ENCODE results near the gene RARA. TPM values are rescaled to one million over a fixed set of nuclear protein-coding genes. Genes with fewer than 3 reads are reported as not detected.

Gene RARA
- total and polyA plus RNA-seq, 2 of the 4 experiments (the other 2 are of a cell fraction), result 9.0 to 12.7 TPM

DNA sequence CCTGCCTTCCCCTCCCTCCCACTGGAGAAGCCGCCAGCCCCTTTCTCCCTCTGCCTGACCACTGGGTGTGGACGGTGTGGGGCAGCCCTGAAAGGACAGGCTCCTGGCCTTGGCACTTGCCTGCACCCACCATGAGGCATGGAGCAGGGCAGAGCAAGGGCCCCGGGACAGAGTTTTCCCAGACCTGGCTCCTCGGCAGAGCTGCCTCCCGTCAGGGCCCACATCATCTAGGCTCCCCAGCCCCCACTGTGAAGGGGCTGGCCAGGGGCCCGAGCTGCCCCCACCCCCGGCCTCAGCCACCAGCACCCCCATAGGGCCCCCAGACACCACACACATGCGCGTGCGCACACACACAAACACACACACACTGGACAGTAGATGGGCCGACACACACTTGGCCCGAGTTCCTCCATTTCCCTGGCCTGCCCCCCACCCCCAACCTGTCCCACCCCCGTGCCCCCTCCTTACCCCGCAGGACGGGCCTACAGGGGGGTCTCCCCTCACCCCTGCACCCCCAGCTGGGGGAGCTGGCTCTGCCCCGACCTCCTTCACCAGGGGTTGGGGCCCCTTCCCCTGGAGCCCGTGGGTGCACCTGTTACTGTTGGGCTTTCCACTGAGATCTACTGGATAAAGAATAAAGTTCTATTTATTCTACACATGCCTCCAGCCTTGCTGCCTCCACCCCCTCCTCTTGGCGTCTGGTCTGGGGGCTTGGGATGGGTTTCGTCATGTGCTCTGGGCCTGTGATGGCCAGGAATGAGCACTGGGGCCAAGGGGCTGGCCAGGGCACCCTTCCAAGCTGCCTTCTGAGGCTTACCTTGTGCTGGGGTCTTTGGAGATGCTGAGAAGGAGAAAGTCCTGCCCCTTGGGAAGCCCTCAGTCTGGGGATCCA lies 48.3 kb downstream of the RARA start:
- Histone ChIP-seq H4K5ac (ENCODE audit: low read depth, low read length) (no peak overlapping the region), H3K36me3 (ENCODE audit: control insufficient read depth, insufficient read depth, low read length) (peaks cover 31% of the 10 kb centered on the region), H2BK5ac (ENCODE audit: low read depth, low read length, poor library complexity, severe bottlenecking) (no peak overlapping the region), H3K14ac (replicated peaks; ENCODE audit: low read depth, low read length) (no peak overlapping the region), H3K4me3 (ENCODE audit: insufficient read depth, low read depth, low read length) (no peak overlapping the region), H3K9me3 (ENCODE audit: control insufficient read depth, insufficient read depth, low read length) (no peaks in the 10 kb centered on the region), H2AK5ac (ENCODE audit: low read depth, low read length) (no peak overlapping the region; the same call in 1 of the 2 replicates), H2BK15ac (ENCODE audit: low read depth, low read length) (no peak overlapping the region), H4K91ac (ENCODE audit: insufficient read depth, low read depth, low read length) (no peak overlapping the region), H3K27ac (ENCODE audit: insufficient read depth, low read length) (no peak overlapping the region), H3K27me3 (ENCODE audit: control insufficient read depth, insufficient read depth, low read length) (no peaks in the 10 kb centered on the region), H3K23ac (ENCODE audit: low read depth, low read length) (no peak overlapping the region), H2BK20ac (ENCODE audit: low read depth, low read length) (no peak overlapping the region), H3K4me2 (ENCODE audit: low read depth, low read length) (no peak overlapping the region), H3K18ac (ENCODE audit: low read depth, low read length) (no peak overlapping the region), H2BK120ac (ENCODE audit: low read depth, low read length) (no peak overlapping the region), H4K8ac (ENCODE audit: low read depth in 2 of 2, low read length in 2 of 2) (no peak overlapping the region), H3K9me1 (ENCODE audit: insufficient read depth, low read length) (no peaks in the 10 kb centered on the region), H2AFZ (replicated peaks; ENCODE audit: low read length, poor library complexity) (no peak overlapping the region), H3K4me1 (ENCODE audit: control insufficient read depth, insufficient read depth, low read length) (no peaks in the 10 kb centered on the region; the same call in 1 of the 2 replicates), H3K4ac (ENCODE audit: low read depth, low read length) (no peak overlapping the region), H2AK9ac (replicated peaks; ENCODE audit: low read depth, low read length, poor library complexity) (no peak overlapping the region), H3K79me1 (ENCODE audit: low read depth in 1 of 2, low read length in 2 of 2) (peaks cover 0 to 21% of the 10 kb centered on the region in 2 experiments; a peak in 2 of 4 replicates), H4K20me1 (ENCODE audit: insufficient read depth, low read length) (peaks cover 11% of the 10 kb centered on the region), H3K56ac (ENCODE audit: extremely low read depth, insufficient read depth, low read length) (no peak overlapping the region), H3K9ac (ENCODE audit: low read depth, low read length) (no peak overlapping the region)
- ChIA-PET CTCF (interaction anchor here (0.7 to 1.3 kb wide), 3 partner anchors 54 to 59 kb away, joined by 4 to 6 read pairs (median 5); no protein-coding TSS in a partner anchor), POLR2A (ENCODE audit: unreplicated experiment) (no interaction called here)
- ATAC-seq (ENCODE audit: low read depth), result no peak
- no CpG with 5 or more reads among the region's 19 CpGs for WGBS, 2 experiments (ENCODE audit: extremely low coverage in 2 of 2, insufficient read length in 1 of 2)
- in situ Hi-C loops (cut with MboI; ENCODE audit: low sequenced_read_pairs) (loop anchor here (10.0 to 25.0 kb wide), 3 partner anchors 142 to 1305 kb away; partner anchors contain the start of genes KRT27, KRT28 and WIPF2), intact Hi-C loops (cut with micrococcal nuclease) (loop anchor here (5.0 kb wide), 1 partner anchor 155 kb away; no protein-coding TSS in a partner anchor), dilution Hi-C loops (cut with HindIII; ENCODE audit: low sequenced_read_pairs, unreplicated experiment) (no loop called here)
- no peak for DNase-seq
- no TSS peak for BruUV-seq (replicated peaks)
- TF ChIP-seq FOS (IDR thresholded peaks at IDR 0.05; ENCODE audit: low read depth, low read length) (no peak), RFX5 (IDR thresholded peaks at IDR 0.05; ENCODE audit: low read depth, low read length) (no peak), CEBPB (IDR thresholded peaks at IDR 0.05; ENCODE audit: low read depth, low read length) (no peak), NFE2L2 (IDR thresholded peaks at IDR 0.05; ENCODE audit: low read depth, low read length) (no peak), CHD1 (IDR thresholded peaks at IDR 0.05; ENCODE audit: low read depth, low read length) (no peak), RCOR1 (IDR thresholded peaks at IDR 0.05; ENCODE audit: insufficient replicate concordance, low read length) (no peak), SMC3 (IDR thresholded peaks at IDR 0.05; ENCODE audit: low read depth, low read length) (no peak), POLR2A (IDR thresholded peaks at IDR 0.05; ENCODE audit: low read depth, low read length) (no peak), MXI1 (IDR thresholded peaks at IDR 0.05; ENCODE audit: borderline replicate concordance, low read depth, low read length) (no peak), BHLHE40 (IDR thresholded peaks at IDR 0.05; ENCODE audit: low read depth, low read length) (no peak), MAFK (IDR thresholded peaks at IDR 0.05; ENCODE audit: low read depth, low read length) (no peak), RAD21 (IDR thresholded peaks at IDR 0.05; ENCODE audit: low read length) (no peak)
- TF ChIP-seq, protein P1, sequence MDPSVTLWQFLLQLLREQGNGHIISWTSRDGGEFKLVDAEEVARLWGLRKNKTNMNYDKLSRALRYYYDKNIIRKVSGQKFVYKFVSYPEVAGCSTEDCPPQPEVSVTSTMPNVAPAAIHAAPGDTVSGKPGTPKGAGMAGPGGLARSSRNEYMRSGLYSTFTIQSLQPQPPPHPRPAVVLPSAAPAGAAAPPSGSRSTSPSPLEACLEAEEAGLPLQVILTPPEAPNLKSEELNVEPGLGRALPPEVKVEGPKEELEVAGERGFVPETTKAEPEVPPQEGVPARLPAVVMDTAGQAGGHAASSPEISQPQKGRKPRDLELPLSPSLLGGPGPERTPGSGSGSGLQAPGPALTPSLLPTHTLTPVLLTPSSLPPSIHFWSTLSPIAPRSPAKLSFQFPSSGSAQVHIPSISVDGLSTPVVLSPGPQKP (IDR thresholded peaks at IDR 0.05; ENCODE audit: borderline replicate concordance, low read depth, low read length), result no peak
- TF ChIP-seq, protein P2, sequence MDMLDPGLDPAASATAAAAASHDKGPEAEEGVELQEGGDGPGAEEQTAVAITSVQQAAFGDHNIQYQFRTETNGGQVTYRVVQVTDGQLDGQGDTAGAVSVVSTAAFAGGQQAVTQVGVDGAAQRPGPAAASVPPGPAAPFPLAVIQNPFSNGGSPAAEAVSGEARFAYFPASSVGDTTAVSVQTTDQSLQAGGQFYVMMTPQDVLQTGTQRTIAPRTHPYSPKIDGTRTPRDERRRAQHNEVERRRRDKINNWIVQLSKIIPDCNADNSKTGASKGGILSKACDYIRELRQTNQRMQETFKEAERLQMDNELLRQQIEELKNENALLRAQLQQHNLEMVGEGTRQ (IDR thresholded peaks at IDR 0.05; ENCODE audit: low read depth, low read length), result no peak

Data from IMR-90 (cell line).